Measurements from ENCODE around the gene ZNF740.
A peak's percentile ranks its signal among the peaks of the same experiment; 100 is the strongest.

Gene ZNF740

DNA sequence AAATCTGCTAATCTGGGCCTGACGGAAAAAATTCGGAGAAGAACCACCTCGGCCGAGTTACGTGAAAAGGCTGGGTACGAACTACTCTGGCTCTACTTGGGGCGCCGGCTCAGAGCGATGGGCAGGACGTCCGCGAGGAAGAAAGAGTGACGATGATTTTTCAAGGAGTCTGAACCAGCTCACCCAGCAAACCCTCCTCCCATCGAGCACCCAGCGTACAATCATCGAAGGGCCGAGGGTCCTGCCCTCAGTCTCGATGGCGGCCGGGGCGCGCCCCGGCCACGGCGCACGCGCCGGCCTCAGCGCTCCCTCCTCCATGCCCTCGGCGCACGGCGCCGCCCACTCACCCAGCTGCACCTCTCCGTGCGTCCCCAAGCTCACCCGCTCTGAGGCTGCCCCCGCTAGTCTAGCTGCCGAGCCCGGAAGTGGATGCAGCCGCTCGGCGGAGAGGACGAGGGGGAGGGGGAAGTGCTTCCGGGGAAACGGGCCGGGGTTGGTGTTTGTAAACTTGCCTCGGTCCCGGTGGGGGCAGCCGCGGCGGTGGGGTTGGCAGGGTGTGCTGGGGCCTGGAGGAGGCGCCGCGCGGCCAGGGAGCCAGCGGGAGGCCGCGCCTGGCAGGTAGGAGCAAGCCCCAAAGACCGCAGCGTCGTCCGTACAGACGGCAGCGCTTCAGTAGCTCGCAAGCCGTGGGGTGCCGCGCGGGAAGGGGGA, at the start of gene ZNF740, which contains the start of gene CSAD (continued):
- peak; percentile 94 for TF ChIP-seq ZBTB10 (tag by site-specific recombination; IDR thresholded peaks at IDR 0.05)
- peak; percentile 83 for TF ChIP-seq SP3 (tag by site-specific recombination; IDR thresholded peaks at IDR 0.05)
- TF ChIP-seq ZNF776 (tag by site-specific recombination; IDR thresholded peaks at IDR 0.05; ENCODE audit: borderline replicate concordance): no peak
- TF ChIP-seq IKZF3 (tag by site-specific recombination; IDR thresholded peaks at IDR 0.05): no peak
- no peak for TF ChIP-seq PRDM6 (tag by site-specific recombination; IDR thresholded peaks at IDR 0.05)
- TF ChIP-seq YY2 (tag by site-specific recombination; IDR thresholded peaks at IDR 0.05): peak; percentile 51; the same call in 1 of the 2 replicates
- peak; percentile 97 for TF ChIP-seq GLIS1 (tag by site-specific recombination; IDR thresholded peaks at IDR 0.05)
- TF ChIP-seq ZNF600 (tag by site-specific recombination; IDR thresholded peaks at IDR 0.05): peak; percentile 69
- peak; percentile 95 for TF ChIP-seq ZIC2 (tag by site-specific recombination; IDR thresholded peaks at IDR 0.05)
- TF ChIP-seq GLI4 (tag by site-specific recombination; IDR thresholded peaks at IDR 0.05): 0 out of 2 replicates have a peak, but pooled peaks have one; percentile 37
- TF ChIP-seq SP7 (tag by site-specific recombination; IDR thresholded peaks at IDR 0.05): peak; percentile 73
- peak; percentile 43; the same call in 1 of the 2 replicates for TF ChIP-seq PRDM4 (tag by site-specific recombination; IDR thresholded peaks at IDR 0.05)
- TF ChIP-seq, protein P1, sequence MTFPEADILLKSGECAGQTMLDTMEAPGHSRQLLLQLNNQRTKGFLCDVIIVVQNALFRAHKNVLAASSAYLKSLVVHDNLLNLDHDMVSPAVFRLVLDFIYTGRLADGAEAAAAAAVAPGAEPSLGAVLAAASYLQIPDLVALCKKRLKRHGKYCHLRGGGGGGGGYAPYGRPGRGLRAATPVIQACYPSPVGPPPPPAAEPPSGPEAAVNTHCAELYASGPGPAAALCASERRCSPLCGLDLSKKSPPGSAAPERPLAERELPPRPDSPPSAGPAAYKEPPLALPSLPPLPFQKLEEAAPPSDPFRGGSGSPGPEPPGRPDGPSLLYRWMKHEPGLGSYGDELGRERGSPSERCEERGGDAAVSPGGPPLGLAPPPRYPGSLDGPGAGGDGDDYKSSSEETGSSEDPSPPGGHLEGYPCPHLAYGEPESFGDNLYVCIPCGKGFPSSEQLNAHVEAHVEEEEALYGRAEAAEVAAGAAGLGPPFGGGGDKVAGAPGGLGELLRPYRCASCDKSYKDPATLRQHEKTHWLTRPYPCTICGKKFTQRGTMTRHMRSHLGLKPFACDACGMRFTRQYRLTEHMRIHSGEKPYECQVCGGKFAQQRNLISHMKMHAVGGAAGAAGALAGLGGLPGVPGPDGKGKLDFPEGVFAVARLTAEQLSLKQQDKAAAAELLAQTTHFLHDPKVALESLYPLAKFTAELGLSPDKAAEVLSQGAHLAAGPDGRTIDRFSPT (tag by site-specific recombination; IDR thresholded peaks at IDR 0.05): peak; percentile 97
- TF ChIP-seq, protein P2, sequence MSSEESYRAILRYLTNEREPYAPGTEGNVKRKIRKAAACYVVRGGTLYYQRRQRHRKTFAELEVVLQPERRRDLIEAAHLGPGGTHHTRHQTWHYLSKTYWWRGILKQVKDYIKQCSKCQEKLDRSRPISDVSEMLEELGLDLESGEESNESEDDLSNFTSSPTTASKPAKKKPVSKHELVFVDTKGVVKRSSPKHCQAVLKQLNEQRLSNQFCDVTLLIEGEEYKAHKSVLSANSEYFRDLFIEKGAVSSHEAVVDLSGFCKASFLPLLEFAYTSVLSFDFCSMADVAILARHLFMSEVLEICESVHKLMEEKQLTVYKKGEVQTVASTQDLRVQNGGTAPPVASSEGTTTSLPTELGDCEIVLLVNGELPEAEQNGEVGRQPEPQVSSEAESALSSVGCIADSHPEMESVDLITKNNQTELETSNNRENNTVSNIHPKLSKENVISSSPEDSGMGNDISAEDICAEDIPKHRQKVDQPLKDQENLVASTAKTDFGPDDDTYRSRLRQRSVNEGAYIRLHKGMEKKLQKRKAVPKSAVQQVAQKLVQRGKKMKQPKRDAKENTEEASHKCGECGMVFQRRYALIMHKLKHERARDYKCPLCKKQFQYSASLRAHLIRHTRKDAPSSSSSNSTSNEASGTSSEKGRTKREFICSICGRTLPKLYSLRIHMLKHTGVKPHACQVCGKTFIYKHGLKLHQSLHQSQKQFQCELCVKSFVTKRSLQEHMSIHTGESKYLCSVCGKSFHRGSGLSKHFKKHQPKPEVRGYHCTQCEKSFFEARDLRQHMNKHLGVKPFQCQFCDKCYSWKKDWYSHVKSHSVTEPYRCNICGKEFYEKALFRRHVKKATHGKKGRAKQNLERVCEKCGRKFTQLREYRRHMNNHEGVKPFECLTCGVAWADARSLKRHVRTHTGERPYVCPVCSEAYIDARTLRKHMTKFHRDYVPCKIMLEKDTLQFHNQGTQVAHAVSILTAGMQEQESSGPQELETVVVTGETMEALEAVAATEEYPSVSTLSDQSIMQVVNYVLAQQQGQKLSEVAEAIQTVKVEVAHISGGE (tag by site-specific recombination; conservative IDR thresholded peaks at IDR 0.05; ENCODE audit: low read depth): peak; percentile 96
- TF ChIP-seq KLF9 (tag by site-specific recombination; IDR thresholded peaks at IDR 0.05; ENCODE audit: low read depth): peak; percentile 73
- no peak for TF ChIP-seq ZNF654 (tag by site-specific recombination; IDR thresholded peaks at IDR 0.05; ENCODE audit: low read depth)
- no peak for TF ChIP-seq FEZF1 (tag by site-specific recombination; IDR thresholded peaks at IDR 0.05)
- peak; percentile 90 for TF ChIP-seq ZBTB26 (tag by site-specific recombination; optimal IDR thresholded peaks at IDR 0.05)
- TF ChIP-seq ZNF335 (tag by site-specific recombination; conservative IDR thresholded peaks at IDR 0.05): peak; percentile 89
- peak; percentile 77; the same call in 1 of the 2 replicates for TF ChIP-seq ZNF391 (tag by site-specific recombination; IDR thresholded peaks at IDR 0.05; ENCODE audit: borderline replicate concordance, low read depth)
- TF ChIP-seq ZEB2 (tag by site-specific recombination; IDR thresholded peaks at IDR 0.05): peak; percentile 93
- 0 out of 2 replicates have a peak, but pooled peaks have one; percentile 21 for TF ChIP-seq ZFP37 (tag by site-specific recombination; IDR thresholded peaks at IDR 0.05)
- TF ChIP-seq ZNF658 (tag by site-specific recombination; IDR thresholded peaks at IDR 0.05): no peak
- peak; percentile 50 for TF ChIP-seq ZNF24 (tag by site-specific recombination; IDR thresholded peaks at IDR 0.05)
- peak; percentile 73 for TF ChIP-seq KLF10 (tag by site-specific recombination; IDR thresholded peaks at IDR 0.05)
- peak; percentile 43; the same call in 1 of the 2 replicates for TF ChIP-seq ZNF501 (tag by site-specific recombination; IDR thresholded peaks at IDR 0.05)
